Trophoblast cell (in vitro differentiated cells and primary cell): Measurements from ENCODE around the gene CYP4F22.
A peak's percentile ranks its signal among the peaks of the same experiment; 100 is the strongest.

Experiments
- DNase-seq, 2 donors: peaks; one replicate each; pipeline ENCODE4 v3.0.0-alpha.2; 2016
- H2AFZ ChIP-seq: 2 replicates; pipeline ENCODE4 v1.6.1; 2013; ENCODE audit warnings: low read length, moderate library complexity, mild to moderate bottlenecking; ENCODE audit not compliant: insufficient read depth, poor library complexity
- H2AK5ac ChIP-seq: 2 replicates; pipeline ENCODE4 v1.6.1; 2013; ENCODE audit warnings: mild to moderate bottlenecking, low read length
- H2BK120ac ChIP-seq: 2 replicates; pipeline ENCODE4 v1.6.1; 2013; ENCODE audit warnings: low read length, mild to moderate bottlenecking, moderate library complexity; ENCODE audit not compliant: insufficient read depth, poor library complexity
- H2BK12ac ChIP-seq: 2 replicates; pipeline ENCODE4 v1.6.1; 2013; ENCODE audit warnings: mild to moderate bottlenecking, low read length, moderate library complexity
- H2BK5ac ChIP-seq: 2 replicates; pipeline ENCODE4 v1.6.1; 2013; ENCODE audit warnings: low read length, low read depth, moderate library complexity, mild to moderate bottlenecking; ENCODE audit not compliant: poor library complexity
- H3K14ac ChIP-seq: 2 replicates; pipeline ENCODE4 v1.6.1; 2013; ENCODE audit warnings: mild to moderate bottlenecking, low read length
- H3K18ac ChIP-seq: 2 replicates; pipeline ENCODE4 v1.6.1; 2013; ENCODE audit warnings: mild to moderate bottlenecking, low read length
- H3K23ac ChIP-seq: 2 replicates; pipeline ENCODE4 v1.6.1; 2013; ENCODE audit warnings: low read length
- H3K27ac ChIP-seq: 2 replicates; pipeline ENCODE4 v1.5.1; 2013; ENCODE audit warnings: low read depth, mild to moderate bottlenecking, inconsistent platforms, low read length, moderate library complexity
- H3K27me3 ChIP-seq: 2 replicates; pipeline ENCODE4 v1.6.1; 2013; ENCODE audit warnings: inconsistent platforms, mild to moderate bottlenecking, low read length, moderate library complexity; ENCODE audit not compliant: insufficient read depth
- H3K36me3 ChIP-seq, 2 experiments: 1 replicate in 1 of 2; 2 replicates in 1 of 2; pipeline ENCODE4 v1.6.1; 2013; ENCODE audit warnings: low read length in 2 of 2, mild to moderate bottlenecking in 2 of 2, moderate library complexity in 1 of 2; ENCODE audit not compliant: insufficient read depth in 2 of 2, control insufficient read depth in 1 of 2
- H3K4ac ChIP-seq: 2 replicates; pipeline ENCODE4 v1.6.1; 2013; ENCODE audit warnings: low read depth, mild to moderate bottlenecking, low read length, moderate library complexity
- H3K4me1 ChIP-seq, 2 experiments: 1 replicate in 1 of 2; 2 replicates in 1 of 2; pipeline ENCODE4 v1.6.1; 2013; ENCODE audit warnings: low read length in 2 of 2, mild to moderate bottlenecking in 2 of 2, moderate library complexity in 1 of 2; ENCODE audit not compliant: insufficient read depth in 2 of 2, control insufficient read depth in 1 of 2
- H3K4me2 ChIP-seq: 2 replicates; pipeline ENCODE4 v1.6.1; 2013; ENCODE audit warnings: inconsistent platforms, mild to moderate bottlenecking, low read length, moderate library complexity
- H3K4me3 ChIP-seq: 2 replicates; pipeline ENCODE4 v1.5.1; 2013; ENCODE audit warnings: mild to moderate bottlenecking, low read depth, low read length, inconsistent platforms
- H3K79me1 ChIP-seq: one replicate; pipeline ENCODE4 v1.6.1; 2013; ENCODE audit warnings: low read length
- H3K79me2 ChIP-seq: 2 replicates; pipeline ENCODE4 v1.6.1; 2013; ENCODE audit warnings: low read length, mild to moderate bottlenecking; ENCODE audit not compliant: control insufficient read depth, insufficient read depth, poor library complexity
- H3K9ac ChIP-seq: 2 replicates; pipeline ENCODE4 v1.6.1; 2013; ENCODE audit warnings: mild to moderate bottlenecking, low read length
- H3K9me3 ChIP-seq: 2 replicates; pipeline ENCODE4 v1.6.1; 2013; ENCODE audit warnings: low read depth, mild to moderate bottlenecking, control low read depth, inconsistent platforms, low read length; ENCODE audit not compliant: insufficient read depth
- H4K12ac ChIP-seq: 2 replicates; pipeline ENCODE4 v1.6.1; 2013; ENCODE audit warnings: low read depth, mild to moderate bottlenecking, low read length, moderate library complexity
- H4K8ac ChIP-seq: 2 replicates; pipeline ENCODE4 v1.6.1; 2013; ENCODE audit warnings: low read depth, mild to moderate bottlenecking, low read length, moderate library complexity
- H4K91ac ChIP-seq: one replicate; pipeline ENCODE4 v1.6.1; 2013; ENCODE audit warnings: low read depth, mild to moderate bottlenecking, low read length, moderate library complexity
- WGBS: extraction: QIAGEN DNeasy Blood & Tissue Kit; methylation state at CpG from one replicate; pipeline ENCODE4 v1.1.7; 2013; ENCODE audit warnings: missing lambda C conversion rate; ENCODE audit not compliant: insufficient read length, insufficient coverage; ENCODE audit errors: extremely low coverage; 5-methylcytosine and 5-hydroxymethylcytosine counted together

CYP4F22 gene

GRCh38 chr19:15555021-15555420 lies 46.7 kb downstream of the CYP4F22 start:
- H3K79me1 ChIP-seq, result no peaks in the 10 kb centered on the region
- H3K4ac ChIP-seq, result no peak overlapping the region
- H4K91ac ChIP-seq, result no peak overlapping the region
- H3K27ac ChIP-seq, result no peak overlapping the region
- H2BK12ac ChIP-seq, result no peak overlapping the region
- H3K9me3 ChIP-seq, result peaks cover 18% of the 10 kb centered on the region
- H4K12ac ChIP-seq, result no peak overlapping the region
- H3K4me2 ChIP-seq, result no peak overlapping the region
- H3K18ac ChIP-seq, result no peak overlapping the region
- no peaks in the 10 kb centered on the region for H3K27me3 ChIP-seq
- no peak overlapping the region for H2AFZ ChIP-seq
- H3K4me3 ChIP-seq, result no peak overlapping the region
- H3K79me2 ChIP-seq, result no peaks in the 10 kb centered on the region
- H2BK120ac ChIP-seq, result no peak overlapping the region
- H3K4me1 ChIP-seq, result peaks cover 4 to 7% of the 10 kb centered on the region in 2 experiments
- H3K23ac ChIP-seq, result no peak overlapping the region
- H4K8ac ChIP-seq, result no peak overlapping the region
- no peak overlapping the region for H3K14ac ChIP-seq
- H3K9ac ChIP-seq, result no peak overlapping the region
- no peaks in the 10 kb centered on the region for H3K36me3 ChIP-seq
- no peak for DNase-seq
- WGBS, result no CpG with 5 or more reads among the region's 17 CpGs
- no peak overlapping the region for H2AK5ac ChIP-seq
- no peak overlapping the region for H2BK5ac ChIP-seq

- no peak overlapping the region for H3K9ac ChIP-seq
- H4K8ac ChIP-seq, result no peak overlapping the region
- no peaks in the 10 kb centered on the region for H3K27me3 ChIP-seq
- H3K27ac ChIP-seq, result no peak overlapping the region
- no peak overlapping the region for H3K23ac ChIP-seq
- no peak overlapping the region for H4K91ac ChIP-seq
- no peaks in the 10 kb centered on the region for H3K79me1 ChIP-seq
- H2BK5ac ChIP-seq, result no peak overlapping the region
- H2AFZ ChIP-seq, result peak overlapping the region; percentile 30
- H2BK12ac ChIP-seq, result no peak overlapping the region
- no peak overlapping the region for H3K14ac ChIP-seq
- no peak overlapping the region for H2BK120ac ChIP-seq
- H3K4me1 ChIP-seq, result peaks cover 4 to 7% of the 10 kb centered on the region in 2 experiments
- H3K18ac ChIP-seq, result no peak overlapping the region
- no peak overlapping the region for H3K4ac ChIP-seq
- H3K36me3 ChIP-seq, result no peaks in the 10 kb centered on the region
- H3K9me3 ChIP-seq, result peaks cover 12% of the 10 kb centered on the region
- H2AK5ac ChIP-seq, result no peak overlapping the region
- H3K4me3 ChIP-seq, result no peak overlapping the region
- peak overlapping the region; percentile 31 for H3K4me2 ChIP-seq
- WGBS, result no CpG with 5 or more reads among the region's 49 CpGs
- H4K12ac ChIP-seq, result no peak overlapping the region
- no peaks in the 10 kb centered on the region for H3K79me2 ChIP-seq
- DNase-seq, result peak; percentile 95 to 96
These were observed 47.7 kb downstream of the CYP4F22 start for GRCh38 chr19:15555759-15556633.

- Histone ChIP-seq H3K18ac (no peak overlapping the region), H2AFZ (no peak overlapping the region), H4K8ac (no peak overlapping the region), H3K23ac (no peak overlapping the region), H2BK5ac (no peak overlapping the region), H3K79me2 (no peaks in the 10 kb centered on the region), H3K36me3 (no peaks in the 10 kb centered on the region), H3K79me1 (no peaks in the 10 kb centered on the region), H3K9me3 (peaks cover 10% of the 10 kb centered on the region), H4K91ac (no peak overlapping the region), H3K14ac (no peak overlapping the region), H3K4ac (no peak overlapping the region), H3K27me3 (no peaks in the 10 kb centered on the region), H2BK12ac (no peak overlapping the region), H3K4me2 (no peak overlapping the region), H3K4me1 (peaks cover 4 to 7% of the 10 kb centered on the region in 2 experiments), H2AK5ac (no peak overlapping the region), H3K4me3 (no peak overlapping the region), H3K9ac (no peak overlapping the region), H4K12ac (no peak overlapping the region), H2BK120ac (no peak overlapping the region), H3K27ac (no peak overlapping the region)
- WGBS, result no CpG with 5 or more reads among the region's 7 CpGs
- DNase-seq, result no peak
These were observed 48.4 kb downstream of the CYP4F22 start for GRCh38 chr19:15556634-15557181.

- Histone ChIP-seq H3K9ac (no peak overlapping the region), H3K9me3 (peaks cover 11% of the 10 kb centered on the region), H3K23ac (no peak overlapping the region), H2AK5ac (no peak overlapping the region), H3K4me1 (peaks cover 4 to 7% of the 10 kb centered on the region in 2 experiments), H4K12ac (no peak overlapping the region), H4K8ac (no peak overlapping the region), H3K79me1 (no peaks in the 10 kb centered on the region), H2BK5ac (no peak overlapping the region), H3K36me3 (no peaks in the 10 kb centered on the region), H3K4me2 (no peak overlapping the region), H3K14ac (no peak overlapping the region), H4K91ac (no peak overlapping the region), H3K4ac (no peak overlapping the region), H3K4me3 (no peak overlapping the region), H2BK120ac (no peak overlapping the region), H3K27ac (no peak overlapping the region), H2AFZ (no peak overlapping the region), H2BK12ac (no peak overlapping the region), H3K79me2 (no peaks in the 10 kb centered on the region), H3K18ac (no peak overlapping the region), H3K27me3 (no peaks in the 10 kb centered on the region)
- no peak for DNase-seq
- no CpG with 5 or more reads among the region's 4 CpGs for WGBS
These were observed 48.9 kb downstream of the CYP4F22 start for GRCh38 chr19:15557223-15557622.
